RWPE1 (cell line): ENCODE results near the gene TLR4.

Experiments used
- CTCF ChIA-PET: fragments of 350-600 bp; sonication (Branson Sonifier 250); formaldehyde crosslinking; extraction: SDS; loops from one replicate; lab custom pipeline; 2021; lab: Yijun Ruan, JAX
- POLR2A ChIA-PET: fragments of 400-600 bp; formaldehyde crosslinking; extraction: SDS; loops from one replicate; lab custom pipeline; 2020; ENCODE audit warnings: antibody characterized with exemption; ENCODE audit not compliant: low non-redundant PET; lab: Yijun Ruan, JAX
- DNase-seq: peaks from one replicate; pipeline ENCODE4 v3.0.0; 2012; ENCODE audit warnings: low spot score
- H3K27ac ChIP-seq: fragments of 450-650 bp; 2 replicates; pipeline ENCODE4 v1.5.1; 2017
- CTCF ChIP-seq: fragments of 450-650 bp; conservative IDR thresholded peaks from 2 replicates; pipeline ENCODE4 v1.5.1; 2017; ENCODE audit warnings: low read depth, mild to moderate bottlenecking

Gene TLR4

GRCh38 chr9:117718701-117719100, 14.5 kb downstream of the TLR4 start:
- no peak for TF ChIP-seq CTCF
- POLR2A ChIA-PET, result no interaction called here
- CTCF ChIA-PET, result interaction anchor here (0.6 kb wide), 1 partner anchor 1898 kb away, joined by 5 read pairs; no protein-coding TSS in a partner anchor
- no peak for DNase-seq
- no peak overlapping the region for H3K27ac ChIP-seq

- no peak for DNase-seq
- ChIA-PET CTCF (no interaction called here), POLR2A (no interaction called here)
- no peak overlapping the region for H3K27ac ChIP-seq
- TF ChIP-seq CTCF, result no peak
These were observed 15.1 kb downstream of the TLR4 start for GRCh38 chr9:117719161-117719920.

GRCh38 chr9:117720066-117720465, 15.9 kb downstream of the TLR4 start:
- ChIA-PET CTCF (no interaction called here), POLR2A (no interaction called here)
- no peak for DNase-seq
- TF ChIP-seq CTCF, result no peak
- no peak overlapping the region for H3K27ac ChIP-seq

- POLR2A ChIA-PET, result no interaction called here
- no peak overlapping the region for H3K27ac ChIP-seq
- no peak for DNase-seq
- CTCF ChIA-PET, result no interaction called here
- TF ChIP-seq CTCF, result no peak
These were observed 16.4 kb downstream of the TLR4 start for GRCh38 chr9:117720555-117720954.

GRCh38 chr9:117720987-117721386, 16.8 kb downstream of the TLR4 start:
- TF ChIP-seq CTCF, result no peak
- CTCF ChIA-PET, result no interaction called here
- POLR2A ChIA-PET, result no interaction called here
- H3K27ac ChIP-seq, result no peak overlapping the region
- no peak for DNase-seq

GRCh38 chr9:117722108-117722761, 18.0 kb downstream of the TLR4 start:
- CTCF ChIA-PET, result interaction anchor here (0.6 to 0.7 kb wide), 2 partner anchors 929 to 1025 kb away, joined by 3 to 6 read pairs; no protein-coding TSS in a partner anchor
- no peak overlapping the region for H3K27ac ChIP-seq
- TF ChIP-seq CTCF, result no peak
- DNase-seq, result no peak
- POLR2A ChIA-PET, result interaction anchor here (0.5 kb wide), 1 partner anchor 1618 kb away, joined by 3 read pairs; no protein-coding TSS in a partner anchor
